Breast epithelium (tissue), 4 donors: ENCODE results near the gene SLC6A11. TPM values are rescaled to one million over a fixed set of nuclear protein-coding genes. Genes with fewer than 3 reads are reported as not detected.

Experiments used
- DNase-seq, 2 donors: peaks; one replicate each; pipeline ENCODE4 v3.0.0-alpha.2; 2019; ENCODE audit warnings: low spot score in 2 of 2
- H3K27ac ChIP-seq, 2 donors: fragments of 200-600 bp; sonication (generic) in 1 of 2; one replicate each; pipeline ENCODE4 v1.5.1; 2016 to 2019; ENCODE audit warnings: mild to moderate bottlenecking in 1 of 2
- H3K27me3 ChIP-seq, 2 donors: fragments of 200-600 bp; sonication (generic) in 1 of 2; one replicate each; pipeline versions ENCODE4 v1.5.1 to v1.6.0; 2017 to 2019; ENCODE audit warnings: control low read depth in 1 of 2, mild to moderate bottlenecking in 1 of 2
- H3K36me3 ChIP-seq: fragments of 200-600 bp; one replicate; pipeline ENCODE4 v1.5.1; 2019
- H3K4me1 ChIP-seq, 2 donors: fragments of 200-600 bp; sonication (generic); one replicate each; pipeline ENCODE4 v1.5.1; 2016 to 2019; ENCODE audit warnings: control low read depth in 1 of 2
- H3K4me3 ChIP-seq, 3 donors: fragments of 200-600 bp; sonication (generic); 1 replicate in 2 of 3; 2 replicates in 1 of 3; pipeline ENCODE4 v1.5.1; 2016 to 2019; ENCODE audit warnings: mild to moderate bottlenecking in 3 of 3, moderate library complexity in 2 of 3
- H3K9me3 ChIP-seq, 2 donors: fragments of 200-600 bp; sonication (generic) in 1 of 2; one replicate each; pipeline ENCODE4 v1.5.1; 2016 to 2019; ENCODE audit warnings: control low read depth in 1 of 2
- POLR2A ChIP-seq: fragments of 450-650 bp; IDR thresholded peaks from one replicate; pipeline ENCODE4 v1.6.1; 2016; ENCODE audit warnings: antibody characterized with exemption, mild to moderate bottlenecking, moderate library complexity
- POLR2AphosphoS5 ChIP-seq, 3 donors: sonication (generic); formaldehyde crosslinking; IDR thresholded peaks; one replicate each; pipeline ENCODE4 v1.6.1; 2017; ENCODE audit warnings: antibody characterized with exemption in 3 of 3
- intact Hi-C: fragments of 100-400 bp; cut with DNase I; formaldehyde crosslinking; loops from one replicate; pipeline ENCODE4 v1.15.1; 2023; ENCODE audit warnings: low total_unique reads
- total RNA-seq, 3 donors: library from RNA; depleted of rRNA; stranded (reverse); fragments of >200 nt; gene quantifications; one replicate each; pipeline ENCODE4 v1.1.0, GENCODE V29; 2016
- TF ChIP-seq, protein P1 (sequence below), 3 donors: fragments of 450-650 bp; IDR thresholded peaks; one replicate each; pipeline ENCODE4 v1.5.1; 2016 to 2017; ENCODE audit warnings: antibody characterized with exemption in 3 of 3, mild to moderate bottlenecking in 3 of 3, moderate library complexity in 3 of 3

The SLC6A11 gene
- total RNA-seq, 3 donors from 2014 or later = under 0.01 to 0.15 TPM; not detected in 1

DNA sequence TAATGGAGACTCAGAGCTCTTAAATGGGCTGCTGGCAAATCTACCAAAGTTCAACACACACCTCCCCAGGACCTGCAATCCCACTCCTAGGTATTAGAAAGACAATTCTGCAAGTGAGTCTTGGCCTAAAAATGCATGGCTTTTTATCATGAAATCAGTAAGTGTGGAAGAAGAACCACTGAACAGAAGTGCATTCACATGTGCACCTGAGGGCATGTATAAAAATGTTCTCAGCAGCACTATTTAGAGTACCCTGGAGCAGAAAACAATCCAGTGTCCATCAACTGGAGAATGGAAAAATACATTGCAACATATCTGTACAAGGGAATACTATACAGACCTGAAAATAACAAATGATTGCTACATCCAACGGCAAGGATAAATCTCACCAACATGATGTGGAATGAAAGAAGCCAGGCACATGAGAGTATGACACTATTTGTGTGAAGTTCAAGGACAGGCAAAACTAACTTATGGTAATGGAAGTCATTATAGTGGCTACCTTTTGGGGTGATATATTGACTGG lies 168.4 kb downstream of the SLC6A11 start:
- no peak overlapping the region for H3K4me3 ChIP-seq
- intact Hi-C loops = no loop called here
- H3K4me1 ChIP-seq = no peaks in the 10 kb centered on the region
- no peak overlapping the region for H3K27ac ChIP-seq
- DNase-seq = no peak
- no peaks in the 10 kb centered on the region for H3K36me3 ChIP-seq
- TF ChIP-seq, protein P1, sequence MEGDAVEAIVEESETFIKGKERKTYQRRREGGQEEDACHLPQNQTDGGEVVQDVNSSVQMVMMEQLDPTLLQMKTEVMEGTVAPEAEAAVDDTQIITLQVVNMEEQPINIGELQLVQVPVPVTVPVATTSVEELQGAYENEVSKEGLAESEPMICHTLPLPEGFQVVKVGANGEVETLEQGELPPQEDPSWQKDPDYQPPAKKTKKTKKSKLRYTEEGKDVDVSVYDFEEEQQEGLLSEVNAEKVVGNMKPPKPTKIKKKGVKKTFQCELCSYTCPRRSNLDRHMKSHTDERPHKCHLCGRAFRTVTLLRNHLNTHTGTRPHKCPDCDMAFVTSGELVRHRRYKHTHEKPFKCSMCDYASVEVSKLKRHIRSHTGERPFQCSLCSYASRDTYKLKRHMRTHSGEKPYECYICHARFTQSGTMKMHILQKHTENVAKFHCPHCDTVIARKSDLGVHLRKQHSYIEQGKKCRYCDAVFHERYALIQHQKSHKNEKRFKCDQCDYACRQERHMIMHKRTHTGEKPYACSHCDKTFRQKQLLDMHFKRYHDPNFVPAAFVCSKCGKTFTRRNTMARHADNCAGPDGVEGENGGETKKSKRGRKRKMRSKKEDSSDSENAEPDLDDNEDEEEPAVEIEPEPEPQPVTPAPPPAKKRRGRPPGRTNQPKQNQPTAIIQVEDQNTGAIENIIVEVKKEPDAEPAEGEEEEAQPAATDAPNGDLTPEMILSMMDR (IDR thresholded peaks at IDR 0.05) = no peak
- no peak for TF ChIP-seq POLR2AphosphoS5 (IDR thresholded peaks at IDR 0.05)
- TF ChIP-seq POLR2A = no peak
- no peaks in the 10 kb centered on the region for H3K27me3 ChIP-seq
- H3K9me3 ChIP-seq = no peaks in the 10 kb centered on the region

DNA sequence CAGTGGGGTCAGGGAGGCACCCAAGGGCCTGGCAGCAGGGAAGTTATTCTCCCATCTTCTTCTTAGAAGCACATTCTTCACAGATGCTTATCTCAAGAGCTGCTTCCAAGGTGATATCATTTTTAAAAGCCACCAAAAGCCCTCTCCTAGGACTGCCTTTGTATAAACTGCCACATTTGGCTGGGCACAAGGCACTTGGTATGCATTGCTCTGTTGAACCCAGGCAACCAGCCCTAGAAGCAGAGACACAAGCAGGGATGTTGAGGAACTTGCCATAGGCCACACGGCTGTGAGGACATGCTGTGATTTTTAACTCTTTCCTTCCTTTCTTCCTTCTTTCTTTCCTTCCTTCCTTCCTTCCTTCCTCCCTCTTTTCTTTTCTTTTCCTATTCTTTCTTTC lies 169.2 kb downstream of the SLC6A11 start:
- Histone ChIP-seq H3K4me1 (no peaks in the 10 kb centered on the region), H3K36me3 (no peaks in the 10 kb centered on the region), H3K27me3 (no peaks in the 10 kb centered on the region), H3K9me3 (no peaks in the 10 kb centered on the region), H3K27ac (no peak overlapping the region), H3K4me3 (no peak overlapping the region)
- DNase-seq = no peak
- TF ChIP-seq, protein P1 (IDR thresholded peaks at IDR 0.05) = no peak
- TF ChIP-seq POLR2AphosphoS5 (IDR thresholded peaks at IDR 0.05) = no peak
- no peak for TF ChIP-seq POLR2A
- intact Hi-C loops = no loop called here

DNA sequence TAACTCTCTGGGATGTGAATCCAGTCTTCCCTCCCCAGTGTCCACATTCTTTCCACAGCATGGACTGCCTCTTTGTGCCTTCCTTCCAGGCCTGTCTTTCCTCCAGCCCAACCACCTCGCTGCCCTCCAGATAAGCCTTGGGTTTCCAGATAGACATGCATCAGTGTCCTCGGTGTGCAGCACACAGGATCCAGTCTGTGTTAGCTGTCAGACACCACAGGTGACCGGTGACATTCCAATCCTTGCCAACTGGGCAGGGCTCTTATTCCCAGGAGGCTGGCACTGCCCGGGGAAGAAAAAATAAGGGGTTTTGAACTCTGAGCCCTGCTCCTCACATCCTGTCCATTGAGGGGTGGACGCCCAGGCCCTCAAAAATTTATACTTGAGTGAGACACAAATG lies 170.6 kb downstream of the SLC6A11 start:
- TF ChIP-seq POLR2A (no peak), POLR2AphosphoS5 (IDR thresholded peaks at IDR 0.05) (no peak)
- TF ChIP-seq, protein P1 (IDR thresholded peaks at IDR 0.05) = no peak
- Histone ChIP-seq H3K9me3 (no peaks in the 10 kb centered on the region), H3K27me3 (peaks cover 0 to under 1% of the 10 kb centered on the region in 2 donors), H3K27ac (no peak overlapping the region), H3K4me3 (no peak overlapping the region), H3K4me1 (no peaks in the 10 kb centered on the region), H3K36me3 (no peaks in the 10 kb centered on the region)
- no peak for DNase-seq
- intact Hi-C loops = no loop called here

DNA sequence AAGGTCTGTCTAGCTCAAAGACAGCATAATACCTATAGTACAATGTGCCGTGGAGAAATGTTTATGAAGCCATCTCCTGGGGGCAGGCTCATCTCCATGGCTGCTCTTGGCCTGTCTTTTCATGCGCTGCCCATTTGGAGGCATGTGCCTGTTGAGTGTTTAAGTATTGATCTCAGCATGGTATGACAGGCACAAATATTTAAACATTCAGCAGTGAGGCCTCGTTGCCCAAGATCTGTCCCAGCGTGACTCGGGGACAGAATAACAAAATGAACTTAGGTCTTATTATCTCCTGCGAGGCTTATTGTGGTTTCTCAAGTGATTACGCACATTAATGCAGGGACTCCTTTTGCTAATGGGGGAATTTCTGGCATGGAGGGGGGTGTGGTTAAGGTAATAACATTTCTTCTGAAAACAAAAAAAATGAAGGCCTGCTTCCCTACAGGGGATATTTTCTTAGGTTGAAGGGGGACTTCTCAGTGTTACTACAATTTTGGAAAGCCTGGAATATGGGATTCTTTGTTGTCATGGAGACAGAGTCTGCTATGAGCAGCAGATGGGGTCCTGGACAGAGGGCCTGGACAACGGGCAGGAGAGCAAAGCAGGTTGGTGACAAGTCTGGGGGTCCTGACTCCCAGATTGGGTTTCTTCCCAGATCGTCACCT lies 172.1 kb downstream of the SLC6A11 start:
- Histone ChIP-seq H3K27ac (no peak overlapping the region), H3K4me1 (no peaks in the 10 kb centered on the region), H3K9me3 (no peaks in the 10 kb centered on the region), H3K27me3 (peaks cover 0 to 11% of the 10 kb centered on the region in 2 donors), H3K36me3 (no peaks in the 10 kb centered on the region), H3K4me3 (no peak overlapping the region)
- DNase-seq = no peak
- intact Hi-C loops = no loop called here
- TF ChIP-seq, protein P1 (IDR thresholded peaks at IDR 0.05) = no peak
- TF ChIP-seq POLR2A = no peak
- TF ChIP-seq POLR2AphosphoS5 (IDR thresholded peaks at IDR 0.05) = no peak

DNA sequence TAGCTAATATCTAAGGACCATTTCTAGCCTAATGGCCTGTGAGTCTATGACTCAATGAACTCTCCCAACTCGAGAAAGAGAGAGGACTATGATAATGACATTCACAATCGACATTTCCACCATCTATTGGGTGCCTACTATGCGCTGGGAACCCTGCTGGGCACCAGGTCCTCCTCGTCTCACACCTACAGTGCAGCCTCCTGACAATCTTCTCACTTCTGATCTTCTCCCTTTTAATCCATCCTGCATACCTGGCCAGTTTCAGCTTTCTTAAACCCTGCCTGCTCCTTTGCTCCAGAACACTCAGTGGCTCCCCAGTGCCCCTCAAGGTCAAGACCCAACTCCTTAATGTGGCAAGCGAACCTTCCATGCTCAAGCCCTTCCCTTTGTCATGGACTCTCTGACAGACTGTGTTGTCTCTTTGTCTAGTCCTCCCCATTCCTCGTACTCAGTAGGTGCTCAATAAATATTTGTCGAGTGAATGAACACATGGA lies 173.0 kb downstream of the SLC6A11 start:
- DNase-seq = no peak
- Histone ChIP-seq H3K36me3 (no peaks in the 10 kb centered on the region), H3K27me3 (peaks cover 0 to 20% of the 10 kb centered on the region in 2 donors), H3K4me3 (no peak overlapping the region), H3K27ac (no peak overlapping the region), H3K9me3 (no peaks in the 10 kb centered on the region), H3K4me1 (no peaks in the 10 kb centered on the region)
- intact Hi-C loops = no loop called here
- no peak for TF ChIP-seq POLR2A
- TF ChIP-seq POLR2AphosphoS5 (IDR thresholded peaks at IDR 0.05) = no peak
- TF ChIP-seq, protein P1 (IDR thresholded peaks at IDR 0.05) = no peak
